ENCODE measurements around the gene CIDEC. TPM values are rescaled to one million over a fixed set of nuclear protein-coding genes. Genes with fewer than 3 reads are reported as not detected.

The CIDEC gene
- total RNA-seq, 1 donor from 2014 or later: not detected

- Mint-ChIP-seq H3K9me3 (ENCODE audit: unreplicated experiment) (no peaks in the 10 kb centered on the region), H3K36me3 (ENCODE audit: unreplicated experiment) (no peaks in the 10 kb centered on the region), H3K27me3 (ENCODE audit: unreplicated experiment) (no peaks in the 10 kb centered on the region), H3K4me1 (ENCODE audit: unreplicated experiment) (peaks cover 21% of the 10 kb centered on the region), H3K4me3 (ENCODE audit: unreplicated experiment) (no peak overlapping the region), H3K27ac (ENCODE audit: unreplicated experiment) (no peak overlapping the region)
- no peak for DNase-seq (ENCODE audit: extremely low spot score, unreplicated experiment)
- TF ChIP-seq CTCF (IDR thresholded peaks at IDR 0.05): no peak
Observed at GRCh38 chr3:9887480-9887879, 7.4 kb upstream of the CIDEC start.

- no peaks in the 10 kb centered on the region for H3K9me3 Mint-ChIP-seq (ENCODE audit: unreplicated experiment)
- no peak overlapping the region for H3K27ac Mint-ChIP-seq (ENCODE audit: unreplicated experiment)
- H3K27me3 Mint-ChIP-seq (ENCODE audit: unreplicated experiment): no peaks in the 10 kb centered on the region
- no peak for TF ChIP-seq CTCF (IDR thresholded peaks at IDR 0.05)
- DNase-seq (ENCODE audit: extremely low spot score, unreplicated experiment): no peak
- peaks cover 14% of the 10 kb centered on the region for H3K4me1 Mint-ChIP-seq (ENCODE audit: unreplicated experiment)
- H3K36me3 Mint-ChIP-seq (ENCODE audit: unreplicated experiment): no peaks in the 10 kb centered on the region
- H3K4me3 Mint-ChIP-seq (ENCODE audit: unreplicated experiment): no peak overlapping the region
Observed at GRCh38 chr3:9886328-9886727, 6.3 kb upstream of the CIDEC start.

- Mint-ChIP-seq H3K27me3 (ENCODE audit: unreplicated experiment) (no peaks in the 10 kb centered on the region), H3K27ac (ENCODE audit: unreplicated experiment) (peak overlapping the region; percentile 39), H3K4me1 (ENCODE audit: unreplicated experiment) (peaks cover 6% of the 10 kb centered on the region), H3K4me3 (ENCODE audit: unreplicated experiment) (no peak overlapping the region), H3K9me3 (ENCODE audit: unreplicated experiment) (no peaks in the 10 kb centered on the region), H3K36me3 (ENCODE audit: unreplicated experiment) (no peaks in the 10 kb centered on the region)
- no peak for DNase-seq (ENCODE audit: extremely low spot score, unreplicated experiment)
- TF ChIP-seq CTCF (IDR thresholded peaks at IDR 0.05): no peak
Observed at GRCh38 chr3:9884555-9885165, 4.6 kb upstream of the CIDEC start.

- Mint-ChIP-seq H3K27ac (ENCODE audit: unreplicated experiment) (peak overlapping the region; percentile 39), H3K4me3 (ENCODE audit: unreplicated experiment) (no peak overlapping the region), H3K9me3 (ENCODE audit: unreplicated experiment) (no peaks in the 10 kb centered on the region), H3K27me3 (ENCODE audit: unreplicated experiment) (no peaks in the 10 kb centered on the region), H3K4me1 (ENCODE audit: unreplicated experiment) (peaks cover 6% of the 10 kb centered on the region), H3K36me3 (ENCODE audit: unreplicated experiment) (no peaks in the 10 kb centered on the region)
- DNase-seq (ENCODE audit: extremely low spot score, unreplicated experiment): no peak
- no peak for TF ChIP-seq CTCF (IDR thresholded peaks at IDR 0.05)
Observed at GRCh38 chr3:9883706-9884554, 3.9 kb upstream of the CIDEC start.

- no peak overlapping the region for H3K27ac Mint-ChIP-seq (ENCODE audit: unreplicated experiment)
- no peak for TF ChIP-seq CTCF (IDR thresholded peaks at IDR 0.05)
- no peaks in the 10 kb centered on the region for H3K9me3 Mint-ChIP-seq (ENCODE audit: unreplicated experiment)
- DNase-seq (ENCODE audit: extremely low spot score, unreplicated experiment): no peak
- H3K36me3 Mint-ChIP-seq (ENCODE audit: unreplicated experiment): no peaks in the 10 kb centered on the region
- H3K4me3 Mint-ChIP-seq (ENCODE audit: unreplicated experiment): no peak overlapping the region
- H3K27me3 Mint-ChIP-seq (ENCODE audit: unreplicated experiment): no peaks in the 10 kb centered on the region
- H3K4me1 Mint-ChIP-seq (ENCODE audit: unreplicated experiment): peaks cover 6% of the 10 kb centered on the region
Observed at GRCh38 chr3:9881441-9881840, 1.4 kb upstream of the CIDEC start.

All from osteocyte (in vitro differentiated cells).